PC-3 (cell line): Measurements from ENCODE around the gene MYO1H.

Experiments
- CTCF ChIP-seq: fragments of 300-600 bp; sonication (generic); conservative IDR thresholded peaks from 2 replicates; pipeline ENCODE4 v1.5.1; 2017; ENCODE audit warnings: antibody characterized with exemption, low read depth, mild to moderate bottlenecking, low read length
- EZH2 ChIP-seq: fragments of 300-600 bp; sonication (generic); IDR thresholded peaks from one replicate; pipeline ENCODE4 v1.6.1; 2017; ENCODE audit warnings: antibody characterized with exemption, mild to moderate bottlenecking, low read length; ENCODE audit not compliant: unreplicated experiment

GRCh38 chr12:109452489-109452888, 104.8 kb downstream of the MYO1H start:
- no peak for TF ChIP-seq CTCF
- TF ChIP-seq EZH2, result no peak
